HepG2 (cell line): ENCODE measurements around the gene STBD1. TPM values are rescaled to one million over a fixed set of nuclear protein-coding genes. Genes with fewer than 3 reads are reported as not detected.

Experiments
- ATAC-seq: fragments of 200-7000 bp; cut with Tn5 transposase; 3 replicates; pipeline ENCODE4 v1.9.1; 2020; ENCODE audit warnings: mild to moderate bottlenecking, moderate library complexity
- BruUV-seq: library from RNA; stranded (reverse); fragments of 400-500 nt; replicated peaks from 2 replicates; lab custom pipeline; 2021; lab: Mats Ljungman, UMichigan
- CTCF ChIA-PET: fragments of 300-600 bp; formaldehyde crosslinking; extraction: SDS; loops from one replicate; lab custom pipeline; 2021; ENCODE audit warnings: low total read pairs, inconsistent platforms, low intra/inter-chr PET ratio; lab: Yijun Ruan, JAX
- POLR2A ChIA-PET: fragments of 350-600 bp; sonication (Branson Sonifier 250); formaldehyde crosslinking; loops from one replicate; lab custom pipeline; 2020; ENCODE audit warnings: antibody characterized with exemption, inconsistent platforms; lab: Yijun Ruan, JAX
- DNase-seq: peaks from one replicate; pipeline ENCODE4 v3.0.0-alpha.2; 2015; ENCODE audit warnings: low spot score
- FAIRE-seq: peaks from 3 replicates; lab custom pipeline; 2011; peaks lifted over from hg19 to GRCh38; lab: Jason Lieb, UNC
- H2AFZ ChIP-seq: one replicate; pipeline ENCODE4 v1.6.1; 2011; ENCODE audit warnings: low read length, inconsistent platforms
- H3K27ac ChIP-seq: fragments of 300-600 bp; 3 replicates; pipeline ENCODE4 v1.8.0; 2011; ENCODE audit warnings: mixed run types, mild to moderate bottlenecking, mixed read lengths, low read length, inconsistent platforms; ENCODE audit not compliant: insufficient read depth; ENCODE audit errors: extremely low read length
- H3K27me3 ChIP-seq, 2 experiments: fragments of 200-600 bp in 1 of 2; 2 replicates in 1 of 2; 3 replicates in 1 of 2; pipeline versions ENCODE4 v1.6.0 to v1.8.0; 2011; ENCODE audit warnings: low read length in 2 of 2, mild to moderate bottlenecking in 2 of 2, moderate library complexity in 2 of 2, inconsistent platforms in 1 of 2; ENCODE audit not compliant: insufficient read depth in 2 of 2, control insufficient read depth in 1 of 2
- H3K36me3 ChIP-seq, 2 experiments: fragments of 200-600 bp in 1 of 2; replicated peaks in 1 of 2; 2 replicates in 1 of 2; 3 replicates in 1 of 2; pipeline versions ENCODE4 v1.5.1 to v1.8.0; 2011; ENCODE audit warnings: low read length in 2 of 2, inconsistent platforms in 1 of 2; ENCODE audit not compliant: insufficient read depth in 2 of 2, control insufficient read depth in 1 of 2
- H3K4me1 ChIP-seq: 2 replicates; pipeline ENCODE4 v1.5.1; 2012; ENCODE audit warnings: low read length, inconsistent platforms; ENCODE audit not compliant: insufficient read depth
- H3K4me2 ChIP-seq: 2 replicates; pipeline ENCODE4 v1.6.0; 2011; ENCODE audit warnings: low read depth, low read length, inconsistent platforms
- H3K4me3 ChIP-seq, 3 experiments: fragments of 200-600 bp in 1 of 3; sonication (generic), shearing (Covaris generic) in 1 of 3; replicated peaks in 1 of 3; 2 replicates each; pipeline ENCODE4 v1.5.1; 2011 to 2016; ENCODE audit warnings: low read length in 3 of 3, inconsistent platforms in 2 of 3, low read depth in 2 of 3, mild to moderate bottlenecking in 2 of 3, control low read depth in 1 of 3, mixed read lengths in 1 of 3; ENCODE audit not compliant: insufficient read depth in 1 of 3
- H3K79me2 ChIP-seq: one replicate; pipeline ENCODE4 v1.6.1; 2011; ENCODE audit warnings: low read length, inconsistent platforms; ENCODE audit not compliant: insufficient read depth
- H3K9ac ChIP-seq: 2 replicates; pipeline ENCODE4 v1.6.0; 2011; ENCODE audit warnings: mild to moderate bottlenecking, low read depth, low read length, inconsistent platforms; ENCODE audit not compliant: insufficient read depth
- H3K9me3 ChIP-seq: 2 replicates; pipeline ENCODE4 v1.5.1; 2012; ENCODE audit warnings: mild to moderate bottlenecking, low read length
- H4K20me1 ChIP-seq: 2 replicates; pipeline ENCODE4 v1.6.0; 2011; ENCODE audit warnings: inconsistent platforms, mild to moderate bottlenecking, low read length, moderate library complexity; ENCODE audit not compliant: insufficient read depth
- AKAP8 ChIP-seq: sonication (generic); formaldehyde crosslinking; IDR thresholded peaks from 2 replicates; pipeline ENCODE4 v1.5.1; 2020; ENCODE audit warnings: mild to moderate bottlenecking, missing genetic modification reagents
- AKNA ChIP-seq: sonication (generic); formaldehyde crosslinking; IDR thresholded peaks from 2 replicates; pipeline ENCODE4 v1.4.0; 2020; ENCODE audit warnings: missing genetic modification reagents, borderline replicate concordance
- CBX2 ChIP-seq, 2 experiments: fragments of 200-600 bp in 1 of 2; sonication (generic); formaldehyde crosslinking in 1 of 2; IDR thresholded peaks; 2 replicates each; pipeline versions ENCODE4 v1.7.0 to v1.8.1; 2018 to 2022; ENCODE audit warnings: low read depth in 2 of 2, low read length in 1 of 2, mild to moderate bottlenecking in 1 of 2, missing genetic modification reagents in 1 of 2
- CREB1 ChIP-seq, 2 experiments: fragments of 450-650 bp in 1 of 2; IDR thresholded peaks; 2 replicates each; pipeline ENCODE4 v1.6.1; 2016 to 2017; ENCODE audit warnings: control low read depth in 1 of 2, mild to moderate bottlenecking in 1 of 2, missing compliant biosample characterization in 1 of 2, missing genetic modification characterization in 1 of 2
- GPN1 ChIP-seq: sonication (generic); formaldehyde crosslinking; IDR thresholded peaks from 2 replicates; pipeline ENCODE4 v1.5.1; 2020; ENCODE audit warnings: missing genetic modification reagents, borderline replicate concordance
- MTA3 ChIP-seq: sonication (generic); formaldehyde crosslinking; IDR thresholded peaks from 2 replicates; pipeline ENCODE4 v1.4.0; 2020; ENCODE audit warnings: missing genetic modification reagents
- NFAT5 ChIP-seq: sonication (generic); formaldehyde crosslinking; IDR thresholded peaks from 2 replicates; pipeline ENCODE4 v1.4.0; 2020; ENCODE audit warnings: missing genetic modification reagents
- SAFB2 ChIP-seq: sonication (generic); formaldehyde crosslinking; IDR thresholded peaks from 2 replicates; pipeline ENCODE4 v1.5.1; 2020; ENCODE audit warnings: missing genetic modification reagents, low read depth, mild to moderate bottlenecking, borderline replicate concordance
- TBX3 ChIP-seq: fragments of 450-650 bp; IDR thresholded peaks from 2 replicates; pipeline ENCODE4 v1.6.1; 2017; ENCODE audit warnings: antibody characterized with exemption, mild to moderate bottlenecking, inconsistent platforms, borderline replicate concordance
- ZMAT3 ChIP-seq: sonication (generic); formaldehyde crosslinking; conservative IDR thresholded peaks from 2 replicates; pipeline ENCODE4 v1.7.0; 2021; ENCODE audit warnings: missing genetic modification reagents
- ZNF333 ChIP-seq: sonication (generic); formaldehyde crosslinking; IDR thresholded peaks from 2 replicates; pipeline ENCODE4 v1.4.0; 2020; ENCODE audit warnings: mild to moderate bottlenecking, missing genetic modification reagents, borderline replicate concordance
- WGBS: methylation state at CpG from one replicate; pipeline ENCODE4 v1.1.6; 2017; ENCODE audit warnings: low lambda C conversion rate; 5-methylcytosine and 5-hydroxymethylcytosine counted together
- in situ Hi-C: cut with HindIII; loops from 2 replicates; pipeline ENCODE4 v1.10.0; 2017; ENCODE audit warnings: low pct_unique_long_range_greater_than_20kb; ENCODE audit not compliant: extremely low pct_ligation_motif_present
- intact Hi-C: fragments of 100-400 bp; cut with micrococcal nuclease; formaldehyde crosslinking; loops from one replicate; pipeline ENCODE4 v1.10.0; 2022; ENCODE audit not compliant: unreplicated experiment
- polyA plus RNA-seq, 8 experiments: library from polyadenylated mRNA; depleted of rRNA in 3 of 8; stranded (reverse) in 7 of 8; unstranded in 1 of 8; fragments of >200 nt; fragmentation: Illumina TruSeq in 4 of 8; extraction: Trizol in 4 of 8; gene quantifications; 2 replicates each; pipeline versions ENCODE4 v1.2.1 to v1.2.3, GENCODE V29; 2011 to 2016; ENCODE audit warnings: low read depth in 4 of 8, missing spikeins in 1 of 8, mixed read lengths in 1 of 8; ENCODE audit not compliant: insufficient read depth in 1 of 8
- total RNA-seq, 5 experiments: library from RNA; depleted of rRNA; stranded (reverse); fragments of >200 nt; fragmentation: Illumina TruSeq; extraction: Trizol; gene quantifications; 2 replicates each; pipeline ENCODE4 v1.2.3, GENCODE V29; 2016; ENCODE audit warnings: low read depth in 1 of 5

The STBD1 gene
- total and polyA plus RNA-seq, 2 of the 13 experiments (the other 11 are each of a cell fraction or from before 2014, with no cell fraction given): 2.8 to 4.3 TPM

- no peaks in the 10 kb centered on the region for H3K4me1 ChIP-seq
- in situ Hi-C loops (no loop called here), intact Hi-C loops (no loop called here)
- no peak overlapping the region for H3K9ac ChIP-seq
- no peak for DNase-seq
- no peak overlapping the region for H3K27ac ChIP-seq
- POLR2A ChIA-PET: no interaction called here
- no peaks in the 10 kb centered on the region for H3K79me2 ChIP-seq
- no peaks in the 10 kb centered on the region for H3K36me3 ChIP-seq
- no TSS peak for BruUV-seq
- CTCF ChIA-PET: no interaction called here
- FAIRE-seq: no peak
- H3K9me3 ChIP-seq: peaks cover 19% of the 10 kb centered on the region
- no peak for ATAC-seq
- no peak overlapping the region for H2AFZ ChIP-seq
- TF ChIP-seq CREB1 (IDR thresholded peaks at IDR 0.05) (no peak), CREB1 (CRISPR knock-in tag; IDR thresholded peaks at IDR 0.05) (no peak), TBX3 (no peak), ZNF333 (CRISPR knock-in tag) (no peak), SAFB2 (no peak), MTA3 (CRISPR knock-in tag) (no peak), AKNA (CRISPR knock-in tag) (no peak), AKAP8 (no peak), NFAT5 (CRISPR knock-in tag) (no peak), ZMAT3 (no peak), GPN1 (CRISPR knock-in tag) (no peak), CBX2 (IDR thresholded peaks at IDR 0.05; ENCODE audit: low read depth, low read length) (no peak), CBX2 (CRISPR knock-in tag; IDR thresholded peaks at IDR 0.05; ENCODE audit: low read depth) (no peak)
- H3K27me3 ChIP-seq: no peaks in the 10 kb centered on the region
- 11% methylated on average over 3 of the region's 3 CpGs for WGBS
- no peak overlapping the region for H3K4me2 ChIP-seq
- no peaks in the 10 kb centered on the region for H4K20me1 ChIP-seq
- H3K4me3 ChIP-seq: no peak overlapping the region
These were observed 15.7 kb downstream of the STBD1 start for GRCh38 chr4:76322236-76322635.
